Breast epithelium (tissue), 3 donors: ENCODE measurements around the gene TARS2.

ENCODE experiments used
- CTCF ChIP-seq, 3 donors: fragments of 450-650 bp; IDR thresholded peaks; one replicate each; pipeline ENCODE4 v1.5.1; 2016 to 2017; ENCODE audit warnings: antibody characterized with exemption in 3 of 3, mild to moderate bottlenecking in 3 of 3, moderate library complexity in 3 of 3
- POLR2A ChIP-seq: fragments of 450-650 bp; IDR thresholded peaks from one replicate; pipeline ENCODE4 v1.6.1; 2016; ENCODE audit warnings: antibody characterized with exemption, mild to moderate bottlenecking, moderate library complexity

DNA sequence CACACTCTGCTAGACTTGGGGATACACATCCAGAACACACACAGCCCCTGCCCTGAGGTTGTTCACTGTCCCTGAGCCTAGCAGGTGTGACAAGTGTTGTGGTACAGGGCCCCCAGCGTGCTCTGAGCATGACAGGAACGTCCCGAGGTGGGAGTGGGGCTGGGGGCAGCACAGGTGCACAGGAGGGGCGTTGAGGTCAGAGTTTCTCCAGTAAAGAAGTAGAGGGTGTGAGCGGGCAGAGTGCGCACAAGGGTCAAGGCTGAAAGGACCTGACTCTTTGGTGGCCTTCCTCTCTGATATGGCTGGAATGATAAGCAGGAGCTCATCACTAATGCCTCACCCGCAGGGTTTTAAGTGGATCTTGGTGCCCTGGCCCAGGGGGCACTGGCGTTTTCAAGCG lies 27.0 kb downstream of the TARS2 start:
- TF ChIP-seq CTCF (IDR thresholded peaks at IDR 0.05), result no peak
- TF ChIP-seq POLR2A, result no peak
